Measurements from ENCODE around the gene RBP2. TPM values are rescaled to one million over a fixed set of nuclear protein-coding genes. Genes with fewer than 3 reads are reported as not detected.
A peak's percentile ranks its signal among the peaks of the same experiment; 100 is the strongest.

RBP2 gene
- total RNA-seq, 2 experiments from 2014 or later: not detected

DNA sequence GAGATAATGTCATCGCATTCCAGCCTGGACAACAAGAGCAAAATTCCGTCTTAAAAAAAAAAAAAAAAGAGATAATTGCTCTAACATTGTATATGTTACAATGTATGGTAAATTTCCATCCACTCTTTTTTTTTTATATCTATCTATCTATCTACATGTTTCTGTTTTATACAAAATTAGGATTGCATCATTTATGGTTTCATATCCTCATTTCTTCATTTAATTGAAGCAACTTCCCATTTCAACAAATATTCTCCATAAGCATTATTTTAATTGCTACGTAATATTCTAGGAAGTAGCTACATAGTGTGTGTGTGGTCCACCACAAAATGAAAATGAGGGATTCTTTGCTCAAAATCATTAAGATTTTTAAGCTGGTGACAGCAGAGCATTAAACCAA, 44.8 kb upstream of the RBP2 start:
- Histone ChIP-seq H4K20me1 (ENCODE audit: insufficient read depth, low read length) (no peaks in the 10 kb centered on the region), H2AFZ (ENCODE audit: low read length) (no peak overlapping the region), H3K36me3 (ENCODE audit: insufficient read depth, low read length) (no peaks in the 10 kb centered on the region), H3K79me2 (ENCODE audit: insufficient read depth, low read depth, low read length) (no peaks in the 10 kb centered on the region), H3K9me2 (ENCODE audit: insufficient read depth, low read length) (no peaks in the 10 kb centered on the region), H3K9me3 (ENCODE audit: low read length) (no peaks in the 10 kb centered on the region), H3K4me1 (ENCODE audit: insufficient read depth, low read length, poor library complexity, severe bottlenecking) (peaks cover 4% of the 10 kb centered on the region), H3K27ac (ENCODE audit: low read depth, low read length, poor library complexity, severe bottlenecking) (no peak overlapping the region), H3K4me3 (ENCODE audit: low read depth, low read length, poor library complexity, severe bottlenecking) (no peak overlapping the region), H3K4me2 (ENCODE audit: low read length) (no peak overlapping the region)
- intact Hi-C loops (cut with micrococcal nuclease; ENCODE audit: unreplicated experiment): no loop called here
- POLR2A ChIA-PET: interaction anchor here (0.7 kb wide), 1 partner anchor 70 kb away, joined by 5 read pairs; no protein-coding TSS in a partner anchor
- no peak for DNase-seq (ENCODE audit: low spot score)
- TF ChIP-seq, protein P1, sequence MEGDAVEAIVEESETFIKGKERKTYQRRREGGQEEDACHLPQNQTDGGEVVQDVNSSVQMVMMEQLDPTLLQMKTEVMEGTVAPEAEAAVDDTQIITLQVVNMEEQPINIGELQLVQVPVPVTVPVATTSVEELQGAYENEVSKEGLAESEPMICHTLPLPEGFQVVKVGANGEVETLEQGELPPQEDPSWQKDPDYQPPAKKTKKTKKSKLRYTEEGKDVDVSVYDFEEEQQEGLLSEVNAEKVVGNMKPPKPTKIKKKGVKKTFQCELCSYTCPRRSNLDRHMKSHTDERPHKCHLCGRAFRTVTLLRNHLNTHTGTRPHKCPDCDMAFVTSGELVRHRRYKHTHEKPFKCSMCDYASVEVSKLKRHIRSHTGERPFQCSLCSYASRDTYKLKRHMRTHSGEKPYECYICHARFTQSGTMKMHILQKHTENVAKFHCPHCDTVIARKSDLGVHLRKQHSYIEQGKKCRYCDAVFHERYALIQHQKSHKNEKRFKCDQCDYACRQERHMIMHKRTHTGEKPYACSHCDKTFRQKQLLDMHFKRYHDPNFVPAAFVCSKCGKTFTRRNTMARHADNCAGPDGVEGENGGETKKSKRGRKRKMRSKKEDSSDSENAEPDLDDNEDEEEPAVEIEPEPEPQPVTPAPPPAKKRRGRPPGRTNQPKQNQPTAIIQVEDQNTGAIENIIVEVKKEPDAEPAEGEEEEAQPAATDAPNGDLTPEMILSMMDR (conservative IDR thresholded peaks at IDR 0.05; ENCODE audit: low read length): no peak
- no peak for TF ChIP-seq EZH2phosphoT487 (IDR thresholded peaks at IDR 0.05; ENCODE audit: borderline replicate concordance, low read depth, low read length)
- CTCF ChIA-PET (ENCODE audit: unreplicated experiment): interaction anchor here (0.9 kb wide), 1 partner anchor 12 kb away, joined by 3 read pairs; no protein-coding TSS in a partner anchor
- no TSS peak for BruUV-seq (replicated peaks)

DNA sequence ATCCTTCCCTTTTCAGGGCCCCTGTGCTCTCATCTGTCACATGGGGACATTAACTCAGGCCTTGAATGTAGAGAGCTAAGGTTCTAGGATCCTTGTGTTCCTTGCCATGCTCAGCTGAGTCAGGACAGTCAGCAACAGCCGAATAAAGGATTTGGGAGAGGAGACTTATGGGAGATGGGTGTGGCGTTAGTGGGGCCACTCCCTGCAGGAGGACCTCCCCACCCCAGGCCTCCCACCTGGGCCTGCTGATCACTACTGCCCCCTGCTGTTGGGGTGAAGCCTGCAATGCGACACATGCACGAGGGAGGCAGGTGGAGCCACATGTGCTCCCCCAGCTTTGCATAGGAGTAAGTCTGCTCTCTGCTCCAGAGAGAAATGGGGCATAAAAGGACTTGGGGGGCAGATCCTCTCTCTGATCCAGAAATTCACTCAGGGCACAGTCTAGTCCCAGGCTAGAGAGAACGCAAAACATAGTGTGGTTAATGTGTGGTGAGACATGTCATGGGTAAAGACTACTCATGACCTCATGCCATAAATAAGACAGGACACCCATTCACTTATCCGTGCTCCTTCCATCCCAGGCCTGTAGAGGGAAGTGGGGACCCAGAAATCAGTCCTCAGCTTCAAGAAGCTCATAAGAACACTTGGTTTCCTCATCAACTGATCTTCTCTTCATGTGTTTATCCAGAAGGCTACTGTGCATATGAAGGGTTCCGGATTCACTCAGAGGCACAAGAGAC, 43.9 kb upstream of the RBP2 start:
- no peaks in the 10 kb centered on the region for H3K9me2 ChIP-seq (ENCODE audit: insufficient read depth, low read length)
- no peak overlapping the region for H2AFZ ChIP-seq (ENCODE audit: low read length)
- no peak for TF ChIP-seq EZH2phosphoT487 (IDR thresholded peaks at IDR 0.05; ENCODE audit: borderline replicate concordance, low read depth, low read length)
- TF ChIP-seq, protein P1 (conservative IDR thresholded peaks at IDR 0.05; ENCODE audit: low read length): peak; percentile 68
- no peaks in the 10 kb centered on the region for H3K36me3 ChIP-seq (ENCODE audit: insufficient read depth, low read length)
- no peaks in the 10 kb centered on the region for H3K79me2 ChIP-seq (ENCODE audit: insufficient read depth, low read depth, low read length)
- H3K9me3 ChIP-seq (ENCODE audit: low read length): no peaks in the 10 kb centered on the region
- H3K4me2 ChIP-seq (ENCODE audit: low read length): no peak overlapping the region
- ChIA-PET CTCF (ENCODE audit: unreplicated experiment) (no interaction called here), POLR2A (interaction anchor here (0.5 to 0.7 kb wide), 2 partner anchors 1066 to 1318 kb away, joined by 3 read pairs; no protein-coding TSS in a partner anchor)
- intact Hi-C loops (cut with micrococcal nuclease; ENCODE audit: unreplicated experiment): no loop called here
- DNase-seq (ENCODE audit: low spot score): peak; percentile 8
- BruUV-seq (replicated peaks): no TSS peak
- peaks cover 4% of the 10 kb centered on the region for H3K4me1 ChIP-seq (ENCODE audit: insufficient read depth, low read length, poor library complexity, severe bottlenecking)
- H3K4me3 ChIP-seq (ENCODE audit: low read depth, low read length, poor library complexity, severe bottlenecking): no peak overlapping the region
- no peaks in the 10 kb centered on the region for H4K20me1 ChIP-seq (ENCODE audit: insufficient read depth, low read length)
- H3K27ac ChIP-seq (ENCODE audit: low read depth, low read length, poor library complexity, severe bottlenecking): no peak overlapping the region

Data from OCI-LY7 (cell line).